Right ventricle myocardium inferior (tissue), 1 donor: Measurements from ENCODE around the gene C1orf21. TPM values are rescaled to one million over a fixed set of nuclear protein-coding genes. Genes with fewer than 3 reads are reported as not detected.

Experiments
- ATAC-seq: fragments of 200-7000 bp; cut with Tn5 transposase; one replicate; pipeline ENCODE4 v1.9.1; 2020; ENCODE audit warnings: mild to moderate bottlenecking, moderate library complexity
- DNase-seq: peaks from one replicate; pipeline ENCODE4 v3.0.0; 2021; ENCODE audit errors: missing footprints
- intact Hi-C: fragments of 100-400 bp; cut with DNase I; formaldehyde crosslinking; loops from one replicate; pipeline ENCODE4 v1.11.0; 2022
- total RNA-seq: library from RNA; stranded (reverse); fragmentation: NEBNext Ultra II Directional; extraction: Animal tissue kit (Norgen Biotek cat#: 25700); gene quantifications from one replicate; pipeline ENCODE4 v1.2.1, GENCODE V29; 2021
- donor health status: DM: no; HTN: yes; CAD: no; lungs with severe emphysema.

The C1orf21 gene
- total RNA-seq, 1 donor from 2014 or later: 54.5 TPM

DNA sequence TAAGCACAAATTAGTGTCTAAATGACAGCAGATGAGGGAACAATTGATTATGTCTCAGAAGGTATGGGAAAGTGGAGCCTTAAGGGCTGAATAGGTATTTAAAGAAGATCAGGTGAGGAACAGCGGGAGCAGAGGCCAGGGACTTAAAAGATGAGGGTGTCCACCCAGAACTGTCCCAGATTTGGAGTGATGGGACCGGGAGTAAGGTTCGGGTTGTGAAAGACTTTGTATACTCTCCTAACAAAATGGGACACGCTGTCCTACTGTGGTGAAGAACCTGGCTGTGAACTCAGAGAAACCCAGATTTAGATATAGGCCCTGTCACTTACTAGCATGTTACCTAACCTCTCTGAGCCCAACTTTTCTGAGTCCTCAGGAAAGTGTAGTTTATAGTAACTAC lies 140.6 kb downstream of the C1orf21 start:
- intact Hi-C loops: no loop called here
- DNase-seq: no peak
- ATAC-seq: no peak

DNA sequence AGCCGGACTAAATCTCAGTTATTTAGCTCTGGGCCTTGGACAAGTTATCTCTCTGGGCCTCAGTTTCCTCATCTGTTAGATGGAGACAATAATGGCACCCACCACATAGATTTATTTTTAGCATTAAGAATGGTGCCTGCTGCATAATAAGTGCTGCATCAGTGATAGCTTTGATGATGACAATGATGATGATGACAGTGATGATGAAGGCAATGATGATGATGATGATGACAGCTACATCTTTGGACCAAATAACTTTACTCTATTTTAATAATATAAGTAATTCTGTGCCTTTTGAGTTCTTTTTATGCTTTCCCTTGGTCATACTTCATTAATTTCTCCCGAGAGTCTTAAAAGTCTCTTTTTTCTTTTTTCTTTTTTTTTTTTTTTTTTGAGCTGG lies 143.4 kb downstream of the C1orf21 start:
- intact Hi-C loops: loop anchor here (5.0 kb wide), 1 partner anchor 92 kb away; no protein-coding TSS in a partner anchor
- DNase-seq: no peak
- no peak for ATAC-seq

- no peak for DNase-seq
- no peak for ATAC-seq
- intact Hi-C loops: loop anchor here (5.0 kb wide), 1 partner anchor 91 kb away; no protein-coding TSS in a partner anchor
These were observed 144.5 kb downstream of the C1orf21 start for GRCh38 chr1:184531296-184531695.

- intact Hi-C loops: loop anchor here (5.0 kb wide), 1 partner anchor 90 kb away; no protein-coding TSS in a partner anchor
- ATAC-seq: no peak
These were observed 145.4 kb downstream of the C1orf21 start for GRCh38 chr1:184532199-184532598.

DNA sequence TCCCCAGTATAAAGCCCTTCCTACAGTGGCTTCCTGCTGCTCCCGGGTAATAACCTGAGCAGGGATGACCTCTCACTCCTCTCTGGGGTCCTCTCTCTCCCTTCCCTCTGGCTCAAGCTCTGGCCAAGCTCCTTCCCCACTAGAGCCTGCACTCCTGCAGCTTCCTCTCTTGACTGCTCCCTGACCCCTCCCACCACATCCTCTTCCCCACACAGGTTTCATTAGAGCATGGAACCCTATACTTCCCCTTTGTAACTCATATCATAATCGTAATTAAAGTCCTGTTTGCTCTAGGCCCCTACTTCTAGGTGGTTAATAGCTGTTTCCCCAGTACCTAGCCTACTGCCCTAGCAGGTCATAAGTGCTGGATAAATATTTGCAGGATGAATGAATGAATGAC lies 146.2 kb downstream of the C1orf21 start:
- intact Hi-C loops: loop anchor here (5.0 kb wide), 1 partner anchor 89 kb away; no protein-coding TSS in a partner anchor
- no peak for ATAC-seq

More at GRCh38 chr1:184532199-184532598, 145.4 kb downstream of the C1orf21 start:
- no peak for DNase-seq

DNA sequence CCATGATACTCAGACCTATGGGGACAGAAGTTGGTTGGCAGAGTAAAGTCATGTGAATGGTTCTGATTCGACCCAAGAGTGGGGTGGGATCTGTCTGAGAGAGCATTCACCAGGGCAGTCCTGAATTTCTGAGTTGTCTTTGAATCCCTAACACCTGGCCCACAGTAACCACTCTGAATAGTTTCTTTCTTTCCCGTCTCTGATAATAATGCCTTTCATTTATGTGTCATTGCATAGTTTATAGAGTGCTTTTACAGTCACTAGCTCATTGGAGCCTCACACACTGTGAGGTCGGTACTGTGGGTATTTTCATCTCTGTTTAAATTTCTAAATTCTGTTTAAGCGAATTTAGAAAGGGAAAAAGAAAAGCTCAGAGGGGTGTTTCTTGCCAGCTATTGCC lies 147.1 kb downstream of the C1orf21 start:
- intact Hi-C loops: loop anchor here (5.0 kb wide), 1 partner anchor 88 kb away; no protein-coding TSS in a partner anchor
- no peak for ATAC-seq

More for the DNA sequence above, 146.2 kb downstream of the C1orf21 start:
- DNase-seq: no peak

GRCh38 chr1:184534690-184535089 lies 147.9 kb downstream of the C1orf21 start:
- ATAC-seq: peak; percentile 39
- intact Hi-C loops: loop anchor here (5.0 kb wide), 1 partner anchor 88 kb away; no protein-coding TSS in a partner anchor
- DNase-seq: no peak

More for the DNA sequence above, 147.1 kb downstream of the C1orf21 start:
- no peak for DNase-seq

DNA sequence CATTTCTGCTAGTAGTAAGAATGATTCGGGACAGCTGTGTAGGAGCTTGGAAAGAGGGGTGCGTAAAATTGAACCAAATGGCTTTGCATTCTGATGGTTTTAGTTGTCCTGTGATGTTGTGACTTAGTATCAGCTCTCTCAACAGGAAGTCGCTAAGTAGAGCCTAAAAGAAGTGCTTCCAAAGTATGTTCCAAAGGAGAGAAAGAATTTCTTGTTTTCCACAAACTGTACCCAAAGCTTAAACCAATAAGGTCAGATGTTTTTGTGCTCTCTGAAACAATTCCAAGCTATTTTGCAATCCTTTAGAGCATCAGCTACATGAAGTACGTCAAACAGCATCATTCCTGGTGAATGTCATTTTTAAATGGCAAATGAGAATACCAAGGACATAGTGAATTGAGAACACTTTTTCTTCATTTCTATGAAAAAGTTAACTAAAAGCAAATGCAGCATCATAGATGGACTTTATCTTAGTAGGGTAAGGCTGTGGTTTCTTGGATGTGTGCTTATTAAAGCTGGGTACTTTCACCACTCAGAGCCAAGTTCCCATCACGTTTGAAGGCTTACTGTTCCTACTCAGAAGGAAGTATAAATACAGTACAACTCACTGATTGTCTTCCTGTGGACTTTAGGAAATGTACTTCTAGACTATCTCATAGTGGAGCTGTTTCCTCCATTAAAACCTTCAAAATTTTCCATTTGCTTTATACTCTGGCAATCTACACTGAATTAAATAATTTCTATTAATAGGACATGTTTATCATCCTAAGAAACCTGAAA lies 148.6 kb downstream of the C1orf21 start:
- intact Hi-C loops: no loop called here
- DNase-seq: no peak

DNA sequence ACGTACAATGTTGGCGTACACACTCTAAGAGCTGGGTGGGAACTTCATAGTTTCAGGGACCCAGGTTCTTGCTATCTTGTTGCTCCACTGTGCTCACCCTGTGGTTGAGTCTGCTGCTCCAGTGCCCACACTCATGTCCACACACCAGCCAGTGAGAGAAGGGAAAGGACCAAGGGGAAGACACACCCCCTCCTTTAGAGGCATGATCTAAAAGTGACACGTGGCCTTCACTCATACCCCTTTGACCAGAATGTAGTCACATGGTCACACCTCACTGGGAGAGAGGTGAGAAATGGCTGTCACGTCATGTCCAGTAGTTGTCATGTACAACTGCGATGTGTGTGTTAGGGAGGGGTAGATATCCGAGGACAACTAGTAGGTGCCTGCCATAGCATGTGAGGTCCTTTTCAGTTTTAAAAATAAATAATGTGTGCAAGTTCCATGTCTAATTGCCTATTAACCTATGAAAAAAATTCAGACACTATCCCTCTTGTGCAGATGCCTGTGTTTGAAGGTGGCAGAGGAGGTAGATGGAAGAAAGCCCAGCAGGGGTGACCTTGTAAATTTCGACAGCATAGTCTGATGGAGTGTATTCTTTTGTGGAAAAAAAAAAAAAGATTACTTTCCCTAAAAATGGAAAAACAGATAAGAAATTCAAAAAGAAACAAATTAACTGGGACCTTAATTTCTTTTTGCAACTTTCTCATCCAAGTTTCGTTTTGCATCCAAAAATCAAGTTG lies 149.6 kb downstream of the C1orf21 start:
- ATAC-seq: no peak
- DNase-seq: no peak
- intact Hi-C loops: no loop called here

More for the DNA sequence above, 148.6 kb downstream of the C1orf21 start:
- peak; percentile 81 for ATAC-seq

- intact Hi-C loops: no loop called here
- ATAC-seq: no peak
- no peak for DNase-seq
These were observed 152.8 kb downstream of the C1orf21 start for GRCh38 chr1:184539580-184539979.

DNA sequence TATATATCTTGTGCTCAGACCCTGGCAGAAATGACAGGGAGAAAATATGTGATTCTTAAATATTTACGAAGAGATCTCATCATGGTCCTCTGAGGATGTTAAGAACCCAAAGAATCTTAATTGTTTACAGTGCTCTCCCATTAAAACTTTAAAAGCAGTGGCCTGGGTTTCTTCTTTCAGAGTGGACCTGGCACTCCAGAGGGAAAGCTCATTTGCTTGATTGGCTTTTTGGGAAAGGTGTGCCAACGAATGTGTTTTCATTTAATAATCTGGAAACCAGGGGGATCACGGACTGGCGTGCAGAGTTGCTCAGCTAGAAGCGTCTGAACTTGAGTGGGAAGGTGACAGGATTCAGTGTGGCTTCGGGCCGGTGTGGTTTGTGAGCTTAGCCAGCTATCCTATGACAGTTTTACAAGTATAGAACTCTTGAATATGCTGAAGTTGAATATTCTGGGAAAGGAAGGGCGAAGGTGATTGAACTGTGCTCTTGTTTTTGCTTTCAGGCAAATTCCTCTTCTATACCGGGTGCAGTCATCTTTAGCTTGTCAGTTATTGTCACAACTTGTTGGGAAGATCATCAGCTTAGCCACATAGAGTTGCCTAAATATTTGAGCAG lies 154.8 kb downstream of the C1orf21 start:
- no peak for DNase-seq
- intact Hi-C loops: no loop called here
- no peak for ATAC-seq

DNA sequence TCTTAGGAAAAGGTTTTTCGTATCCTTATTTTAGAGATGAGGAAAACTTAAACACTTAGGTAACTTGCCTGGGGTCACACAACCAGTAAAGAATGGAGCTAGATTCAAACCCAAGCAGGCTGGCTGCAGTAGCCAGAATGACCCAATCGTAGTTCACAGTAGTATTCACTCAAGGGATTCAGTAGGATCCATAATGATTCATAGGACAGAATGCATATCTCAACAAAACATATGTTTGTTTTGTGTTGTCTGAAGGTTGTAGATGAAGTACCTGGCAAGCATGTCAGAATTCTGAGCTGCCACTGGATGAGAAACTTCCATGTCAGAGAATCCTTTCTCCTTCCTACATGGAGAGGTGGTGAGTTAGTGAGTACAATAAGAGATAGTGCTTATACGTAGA lies 155.5 kb downstream of the C1orf21 start:
- ATAC-seq: no peak
- intact Hi-C loops: no loop called here
- DNase-seq: no peak

GRCh38 chr1:184545601-184546000 lies 158.8 kb downstream of the C1orf21 start:
- intact Hi-C loops: no loop called here
- DNase-seq: no peak
- ATAC-seq: no peak

DNA sequence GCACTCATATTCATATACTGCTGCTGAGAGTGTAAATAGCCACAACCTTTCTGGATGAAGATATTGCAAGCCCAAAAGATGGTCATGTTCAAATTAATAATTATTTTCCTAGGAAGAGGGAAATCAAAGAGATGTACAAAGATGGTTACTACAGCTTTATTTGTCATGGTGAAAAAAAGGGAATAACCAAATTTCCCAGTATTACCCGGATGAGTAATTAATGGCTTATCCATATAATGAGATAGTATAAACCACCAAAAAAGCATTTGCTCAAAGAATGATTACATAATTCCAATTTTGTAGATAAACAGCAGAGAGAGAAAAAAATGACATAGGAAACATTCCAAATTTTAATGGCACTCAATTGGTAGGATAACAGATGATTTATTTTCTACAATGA lies 165.6 kb downstream of the C1orf21 start:
- DNase-seq: no peak
- no peak for ATAC-seq
- intact Hi-C loops: no loop called here

DNA sequence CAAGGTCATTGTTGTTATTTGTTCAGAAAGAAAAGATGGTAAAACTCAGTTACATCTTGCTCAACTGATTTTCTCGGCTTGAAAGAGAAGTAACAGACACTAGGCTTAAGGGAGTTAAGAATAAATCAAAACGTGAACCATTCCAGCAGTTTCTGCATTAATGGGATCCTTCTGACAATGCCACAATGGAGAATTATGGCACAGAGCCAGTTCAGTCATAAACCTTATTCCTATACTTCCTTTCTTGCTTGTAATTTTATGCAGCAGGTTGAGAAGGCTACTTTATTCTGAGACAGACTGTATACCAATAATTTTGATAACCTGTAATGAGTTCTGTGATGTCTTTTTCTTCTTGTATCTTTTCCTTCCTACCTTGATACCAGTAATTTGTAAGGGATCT lies 167.0 kb downstream of the C1orf21 start:
- no peak for DNase-seq
- intact Hi-C loops: no loop called here
- ATAC-seq: no peak

DNA sequence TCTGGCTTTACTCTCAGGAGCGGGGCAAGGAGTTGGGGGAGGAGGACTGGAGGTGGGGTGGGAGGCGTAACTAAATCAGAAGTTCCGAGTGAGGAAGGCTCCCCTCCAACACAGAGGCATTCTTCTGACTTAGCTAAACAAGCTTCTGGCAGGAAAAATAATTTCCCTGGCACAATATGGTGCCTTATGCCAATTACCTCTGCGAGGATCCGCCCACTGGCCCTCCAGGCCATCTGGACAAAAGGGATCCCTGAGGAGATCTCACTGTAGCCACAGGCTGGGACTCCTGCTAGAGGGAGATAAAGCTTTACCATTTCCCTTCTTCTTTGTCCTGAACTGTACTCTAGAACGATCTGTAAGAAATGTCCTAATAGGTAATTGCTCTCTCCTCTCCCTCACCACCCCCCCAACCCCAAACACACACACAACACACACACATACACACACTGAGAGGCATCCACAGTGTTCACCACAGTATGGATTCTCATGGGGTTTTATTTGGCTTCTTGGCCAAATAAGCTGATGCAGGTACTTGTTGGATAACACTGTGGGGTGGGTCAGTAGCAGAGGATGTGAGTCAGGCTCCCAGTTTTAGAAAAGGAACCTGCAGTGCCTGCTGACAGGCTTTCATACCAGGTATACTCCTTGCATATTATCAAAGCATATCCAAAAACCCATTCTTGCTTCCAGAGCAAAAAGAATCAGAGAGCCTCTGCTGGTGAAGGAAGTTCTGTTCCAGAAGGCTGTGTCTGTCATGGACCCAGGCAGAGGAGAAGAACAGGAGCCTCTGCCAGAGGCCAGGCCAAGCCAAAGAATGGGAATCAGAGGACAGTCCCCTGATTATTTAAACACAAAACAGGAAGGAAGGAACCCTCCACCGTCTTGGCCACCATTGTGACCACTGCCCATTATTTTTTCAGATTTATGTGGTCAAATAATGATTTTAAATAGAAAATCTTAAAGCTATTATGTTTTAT lies 169.1 kb downstream of the C1orf21 start:
- ATAC-seq: peak; percentile 56
- no peak for DNase-seq
- intact Hi-C loops: no loop called here

- no peak for ATAC-seq
- intact Hi-C loops: no loop called here
These were observed 169.8 kb downstream of the C1orf21 start for GRCh38 chr1:184556665-184557064.

More at GRCh38 chr1:184556665-184557064, 169.8 kb downstream of the C1orf21 start:
- no peak for DNase-seq
